Right cardiac atrium (tissue), 5 donors: Measurements from ENCODE around the gene RNF121. TPM values are rescaled to one million over a fixed set of nuclear protein-coding genes. Genes with fewer than 3 reads are reported as not detected.

Experiments used
- ATAC-seq, 2 donors: fragments of 200-7000 bp; cut with Tn5 transposase; one replicate each; pipeline versions ENCODE4 v1.8.0 to v1.9.1; 2020; ENCODE audit warnings: moderate library complexity in 2 of 2, mild to moderate bottlenecking in 1 of 2
- DNase-seq, 3 donors: peaks; one replicate each; pipeline ENCODE4 v3.0.0-alpha.2; 2020
- H3K27ac ChIP-seq: one replicate; pipeline ENCODE4 v1.5.1; 2013; ENCODE audit warnings: mild to moderate bottlenecking, low read length, control low read depth, moderate library complexity
- H3K27me3 ChIP-seq: one replicate; pipeline ENCODE4 v1.6.1; 2013; ENCODE audit not compliant: control insufficient read depth, insufficient read depth
- H3K4me1 ChIP-seq: one replicate; pipeline ENCODE4 v1.6.1; 2013; ENCODE audit warnings: low read length; ENCODE audit not compliant: control insufficient read depth, insufficient read depth
- H3K4me3 ChIP-seq: one replicate; pipeline ENCODE4 v1.5.1; 2013; ENCODE audit warnings: low read length, control low read depth
- H3K9me3 ChIP-seq: one replicate; pipeline ENCODE4 v1.6.1; 2013; ENCODE audit warnings: low read length; ENCODE audit not compliant: control insufficient read depth
- WGBS: extraction: QIAGEN DNeasy Blood & Tissue Kit; methylation state at CpG from one replicate; pipeline ENCODE4 v1.1.7; 2013; 5-methylcytosine and 5-hydroxymethylcytosine counted together
- intact Hi-C, 4 donors: fragments of 100-400 bp; cut with DNase I; formaldehyde crosslinking; loops; one replicate each; pipeline versions ENCODE4 v1.11.0 to v1.14.0; 2022 to 2023
- polyA plus RNA-seq: library from polyadenylated mRNA; stranded (reverse); fragments of 200-250 nt; gene quantifications from one replicate; pipeline ENCODE4 v1.2.3, GENCODE V29; 2013
- total RNA-seq, 4 donors: library from RNA; stranded (reverse); fragmentation: NEBNext Ultra II Directional; extraction: Animal tissue kit (Norgen Biotek cat#: 25700); gene quantifications; one replicate each; pipeline ENCODE4 v1.2.1, GENCODE V29; 2021
- donor health status: healthy with polysubstance abuse.
- donor health status: DM: no; HTN: yes; CAD: no.
- donor health status: DM: no; HTN: no; CAD: no.
- donor health status: DM: no; HTN: yes; CAD: no; lungs with severe emphysema.
- donor health status: DM: yes; HTN: yes; CAD: no.

Gene RNF121
- total and polyA plus RNA-seq, 5 donors = 12.2 to 26.8 (median 21.8) TPM

GRCh38 chr11:72040491-72041363, 111.9 kb downstream of the RNF121 start:
- intact Hi-C loops = loop anchor here in 2 of 4 donors (5.0 kb wide), 2 partner anchors 37 to 42 kb away; partner anchors contain the start of genes LRRC51 (in 1 of the 2) and NUMA1 (in 1 of the 2)
- ATAC-seq (peak; percentile 88 to 89), DNase-seq (peak; percentile 96 to 99 (median 99))
- Histone ChIP-seq H3K9me3 (no peaks in the 10 kb centered on the region), H3K27ac (peak overlapping the region; percentile 91), H3K27me3 (no peaks in the 10 kb centered on the region), H3K4me3 (peak overlapping the region; percentile 59), H3K4me1 (peaks cover 13% of the 10 kb centered on the region)
- WGBS = under 1% methylated on average over 23 of the region's 23 CpGs

- intact Hi-C loops = loop anchor here in 2 of 4 donors (5.0 kb wide), 2 partner anchors 36 to 41 kb away; partner anchors contain the start of genes LRRC51 (in 1 of the 2) and NUMA1 (in 1 of the 2)
- ATAC-seq (peak; percentile 67 to 74), DNase-seq (peak; percentile 75 to 92 (median 92))
- 1% methylated on average over 23 of the region's 23 CpGs for WGBS
- H3K27ac ChIP-seq = peak overlapping the region; percentile 91
- no peaks in the 10 kb centered on the region for H3K9me3 ChIP-seq
- H3K4me1 ChIP-seq = peaks cover 15% of the 10 kb centered on the region
- peak overlapping the region; percentile 59 for H3K4me3 ChIP-seq
- no peaks in the 10 kb centered on the region for H3K27me3 ChIP-seq
These were observed 112.7 kb downstream of the RNF121 start for GRCh38 chr11:72041364-72042063.

- H3K9me3 ChIP-seq = no peaks in the 10 kb centered on the region
- intact Hi-C loops = loop anchor here in 2 of 4 donors (5.0 kb wide), 2 partner anchors 35 to 40 kb away; partner anchors contain the start of genes LRRC51 (in 1 of the 2) and NUMA1 (in 1 of the 2)
- whole genome bisulfite sequencing = 24% methylated on average over 5 of the region's 5 CpGs
- H3K4me3 ChIP-seq = peak overlapping the region; percentile 59
- ATAC-seq = no peak
- no peaks in the 10 kb centered on the region for H3K27me3 ChIP-seq
- no peak for DNase-seq
- H3K27ac ChIP-seq = peak overlapping the region; percentile 91
- peaks cover 11% of the 10 kb centered on the region for H3K4me1 ChIP-seq
These were observed 113.4 kb downstream of the RNF121 start for GRCh38 chr11:72042064-72042745.

- Histone ChIP-seq H3K9me3 (no peaks in the 10 kb centered on the region), H3K4me1 (peaks cover 5% of the 10 kb centered on the region), H3K27ac (no peak overlapping the region), H3K4me3 (no peak overlapping the region), H3K27me3 (no peaks in the 10 kb centered on the region)
- intact Hi-C loops = no loop called here
- WGBS = 70% methylated on average over 5 of the region's 5 CpGs
- ATAC-seq = no peak
- DNase-seq = peak; percentile 31 to 63 (median 61)
These were observed 117.0 kb downstream of the RNF121 start for GRCh38 chr11:72045849-72046248.

Other genes starting within 250 kb of the RNF121 start
- gene DEFB108B, start 95.8 kb upstream of the RNF121 start, total RNA-seq = not detected
- gene DEFB108B, start 95.8 kb upstream of the RNF121 start, polyA plus RNA-seq = not detected
- not detected for gene DEFB131B, start 50.6 kb upstream of the RNF121 start, total RNA-seq
- gene DEFB131B, start 50.6 kb upstream of the RNF121 start, polyA plus RNA-seq = not detected
- gene XNDC1N, start 452 bp upstream of the RNF121 start, total RNA-seq = 1 to 10 TPM; 4.6 to 6.0 (median 5.0) TPM
- gene XNDC1N, start 452 bp upstream of the RNF121 start, polyA plus RNA-seq = 3.1 TPM
- gene IL18BP, start 69.9 kb downstream of the RNF121 start, total RNA-seq = 1 to 10 TPM; 2.7 to 5.3 (median 4.1) TPM
- 3.3 TPM for gene IL18BP, start 69.9 kb downstream of the RNF121 start, polyA plus RNA-seq
- 100 to 1,000 TPM in 3 of 4 donors, 10 to 100 TPM in 1; 75.8 to 125 (median 102) TPM for gene NUMA1, start 151.5 kb downstream of the RNF121 start, total RNA-seq
- gene NUMA1, start 151.5 kb downstream of the RNF121 start, polyA plus RNA-seq = 104 TPM
- gene LRRC51, start 151.8 kb downstream of the RNF121 start, total RNA-seq = 1 to 10 TPM; 3.8 to 5.5 (median 4.9) TPM
- gene LRRC51, start 151.8 kb downstream of the RNF121 start, polyA plus RNA-seq = 3.8 TPM
- 10 to 100 TPM; 70.7 to 88.5 (median 80.7) TPM for gene LAMTOR1, start 174.3 kb downstream of the RNF121 start, total RNA-seq
- 124 TPM for gene LAMTOR1, start 174.3 kb downstream of the RNF121 start, polyA plus RNA-seq
- not detected for gene TOMT, start 176.9 kb downstream of the RNF121 start, total RNA-seq
- not detected for gene TOMT, start 176.9 kb downstream of the RNF121 start, polyA plus RNA-seq
- gene ANAPC15, start 183.6 kb downstream of the RNF121 start, total RNA-seq = 10 to 100 TPM; 36.3 to 50.1 (median 40.0) TPM
- 77.7 TPM for gene ANAPC15, start 183.6 kb downstream of the RNF121 start, polyA plus RNA-seq
- 1 to 10 TPM in 2 of 4 donors, under 1 TPM in 1, not detected in 1; 0.49 to 1.2 (median 1.1) TPM for gene FOLR3, start 206.7 kb downstream of the RNF121 start, total RNA-seq
- not detected for gene FOLR3, start 206.7 kb downstream of the RNF121 start, polyA plus RNA-seq